SK-N-SH treated with all-trans-retinoic acid at 6 μM for 48 hours (cell line): ENCODE results near the gene BAIAP2L1.

ENCODE experiments used
- ATAC-seq: fragments of 200-7000 bp; cut with Tn5 transposase; 3 replicates; pipeline ENCODE4 v1.9.1; 2020; ENCODE audit warnings: mild to moderate bottlenecking, moderate library complexity
- ARNTL ChIP-seq: fragments of 450-650 bp; formaldehyde crosslinking; IDR thresholded peaks from 2 replicates; pipeline ENCODE4 v1.5.0; 2020; ENCODE audit warnings: low read depth, mild to moderate bottlenecking, moderate library complexity, borderline replicate concordance
- BACH2 ChIP-seq: fragments of 250-450 bp; sonication (Bioruptor Pico); IDR thresholded peaks from 2 replicates; pipeline ENCODE4 v1.9.0; 2021; ENCODE audit warnings: mild to moderate bottlenecking, borderline replicate concordance
- CREB5 ChIP-seq: fragments of 250-450 bp; sonication (Bioruptor Pico); IDR thresholded peaks from 2 replicates; pipeline ENCODE4 v1.5.1; 2020; ENCODE audit warnings: low read depth, mild to moderate bottlenecking, moderate library complexity
- CSDC2 ChIP-seq: fragments of 250-450 bp; sonication (Bioruptor Pico); IDR thresholded peaks from 2 replicates; pipeline ENCODE4 v1.5.0; 2020; ENCODE audit warnings: mild to moderate bottlenecking, moderate library complexity
- ESRRG ChIP-seq: fragments of 250-450 bp; sonication (Bioruptor Pico); IDR thresholded peaks from 2 replicates; pipeline ENCODE4 v1.6.1; 2021; ENCODE audit warnings: mild to moderate bottlenecking
- ISL1 ChIP-seq: fragments of 250-450 bp; sonication (Bioruptor Pico); IDR thresholded peaks from 2 replicates; pipeline ENCODE4 v2.1.2; 2022; ENCODE audit warnings: mild to moderate bottlenecking, moderate library complexity
- OSR1 ChIP-seq: fragments of 250-450 bp; sonication (Bioruptor Pico); IDR thresholded peaks from 2 replicates; pipeline ENCODE4 v1.8.0; 2022; ENCODE audit warnings: moderate library complexity, mild to moderate bottlenecking, inconsistent platforms
- PPARA ChIP-seq: fragments of 250-450 bp; sonication (Bioruptor Pico); IDR thresholded peaks from 2 replicates; pipeline ENCODE4 v1.5.0; 2020; ENCODE audit warnings: mild to moderate bottlenecking, borderline replicate concordance
- RARB ChIP-seq: fragments of 250-450 bp; sonication (Bioruptor Pico); IDR thresholded peaks from 2 replicates; pipeline ENCODE4 v1.8.0; 2021; ENCODE audit warnings: mild to moderate bottlenecking, moderate library complexity
- SNAI2 ChIP-seq: fragments of 250-450 bp; sonication (Bioruptor Pico); IDR thresholded peaks from 2 replicates; pipeline ENCODE4 v1.5.0; 2020; ENCODE audit warnings: mild to moderate bottlenecking, moderate library complexity
- TCF4 ChIP-seq: fragments of 250-450 bp; sonication (Bioruptor Pico); IDR thresholded peaks from 2 replicates; pipeline ENCODE4 v1.8.0; 2021; ENCODE audit warnings: mild to moderate bottlenecking, moderate library complexity, borderline replicate concordance
- TOX ChIP-seq: fragments of 250-450 bp; sonication (Bioruptor Pico); IDR thresholded peaks from 2 replicates; pipeline ENCODE4 v1.8.0; 2021; ENCODE audit warnings: mild to moderate bottlenecking, moderate library complexity, borderline replicate concordance
- ZC3H10 ChIP-seq: fragments of 250-450 bp; sonication (Bioruptor Pico); IDR thresholded peaks from 2 replicates; pipeline ENCODE4 v1.5.1; 2021; ENCODE audit warnings: mild to moderate bottlenecking, moderate library complexity
- ZFP3 ChIP-seq: fragments of 250-450 bp; sonication (Bioruptor Pico); IDR thresholded peaks from 2 replicates; pipeline ENCODE4 v1.5.0; 2020; ENCODE audit warnings: mild to moderate bottlenecking, moderate library complexity
- ZFP30 ChIP-seq: fragments of 450-650 bp; formaldehyde crosslinking; IDR thresholded peaks from 2 replicates; pipeline ENCODE4 v1.5.0; 2022; ENCODE audit warnings: mild to moderate bottlenecking, moderate library complexity
- ZNF565 ChIP-seq: fragments of 450-650 bp; formaldehyde crosslinking; conservative IDR thresholded peaks from 2 replicates; pipeline ENCODE4 v1.5.0; 2020; ENCODE audit warnings: low read depth, mild to moderate bottlenecking, moderate library complexity
- ZNF70 ChIP-seq: fragments of 450-650 bp; formaldehyde crosslinking; IDR thresholded peaks from 2 replicates; pipeline ENCODE4 v1.5.0; 2020; ENCODE audit warnings: mild to moderate bottlenecking, moderate library complexity
- ZNF8 ChIP-seq: fragments of 450-650 bp; formaldehyde crosslinking; IDR thresholded peaks from 2 replicates; pipeline ENCODE4 v1.5.0; 2020; ENCODE audit warnings: mild to moderate bottlenecking, moderate library complexity
- TF ChIP-seq, protein P1 (sequence below): fragments of 250-450 bp; sonication (Bioruptor Pico); IDR thresholded peaks from 2 replicates; pipeline ENCODE4 v1.5.1; 2021; ENCODE audit warnings: mild to moderate bottlenecking, moderate library complexity
- TF ChIP-seq, protein P2 (sequence below): fragments of 250-450 bp; sonication (Bioruptor Pico); IDR thresholded peaks from 2 replicates; pipeline ENCODE4 v1.5.0; 2020; ENCODE audit warnings: mild to moderate bottlenecking, moderate library complexity
- TF ChIP-seq, protein P3 (sequence below): fragments of 250-450 bp; sonication (Bioruptor Pico); IDR thresholded peaks from 2 replicates; pipeline ENCODE4 v1.8.0; 2020; ENCODE audit warnings: mild to moderate bottlenecking, moderate library complexity, borderline replicate concordance
- TF ChIP-seq, protein P4 (sequence below): fragments of 250-450 bp; sonication (Bioruptor Pico); IDR thresholded peaks from 2 replicates; pipeline ENCODE4 v1.8.0; 2021; ENCODE audit warnings: low read depth, mild to moderate bottlenecking, moderate library complexity, borderline replicate concordance

BAIAP2L1 gene

GRCh38 chr7:98296833-98297232, 104.1 kb downstream of the BAIAP2L1 start:
- TF ChIP-seq, protein P1, sequence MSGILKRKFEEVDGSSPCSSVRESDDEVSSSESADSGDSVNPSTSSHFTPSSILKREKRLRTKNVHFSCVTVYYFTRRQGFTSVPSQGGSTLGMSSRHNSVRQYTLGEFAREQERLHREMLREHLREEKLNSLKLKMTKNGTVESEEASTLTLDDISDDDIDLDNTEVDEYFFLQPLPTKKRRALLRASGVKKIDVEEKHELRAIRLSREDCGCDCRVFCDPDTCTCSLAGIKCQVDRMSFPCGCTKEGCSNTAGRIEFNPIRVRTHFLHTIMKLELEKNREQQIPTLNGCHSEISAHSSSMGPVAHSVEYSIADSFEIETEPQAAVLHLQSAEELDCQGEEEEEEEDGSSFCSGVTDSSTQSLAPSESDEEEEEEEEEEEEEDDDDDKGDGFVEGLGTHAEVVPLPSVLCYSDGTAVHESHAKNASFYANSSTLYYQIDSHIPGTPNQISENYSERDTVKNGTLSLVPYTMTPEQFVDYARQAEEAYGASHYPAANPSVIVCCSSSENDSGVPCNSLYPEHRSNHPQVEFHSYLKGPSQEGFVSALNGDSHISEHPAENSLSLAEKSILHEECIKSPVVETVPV (CRISPR knock-in tag) = no peak
- TF ChIP-seq PPARA (CRISPR knock-in tag) (no peak), ZFP30 (CRISPR knock-in tag) (no peak), TOX (no peak), ZNF70 (no peak), CSDC2 (CRISPR knock-in tag) (no peak), ISL1 (CRISPR knock-in tag) (no peak), RARB (CRISPR knock-in tag) (no peak), BACH2 (CRISPR knock-in tag) (no peak), OSR1 (CRISPR knock-in tag) (no peak), SNAI2 (CRISPR knock-in tag) (no peak)
- ATAC-seq = no peak

DNA sequence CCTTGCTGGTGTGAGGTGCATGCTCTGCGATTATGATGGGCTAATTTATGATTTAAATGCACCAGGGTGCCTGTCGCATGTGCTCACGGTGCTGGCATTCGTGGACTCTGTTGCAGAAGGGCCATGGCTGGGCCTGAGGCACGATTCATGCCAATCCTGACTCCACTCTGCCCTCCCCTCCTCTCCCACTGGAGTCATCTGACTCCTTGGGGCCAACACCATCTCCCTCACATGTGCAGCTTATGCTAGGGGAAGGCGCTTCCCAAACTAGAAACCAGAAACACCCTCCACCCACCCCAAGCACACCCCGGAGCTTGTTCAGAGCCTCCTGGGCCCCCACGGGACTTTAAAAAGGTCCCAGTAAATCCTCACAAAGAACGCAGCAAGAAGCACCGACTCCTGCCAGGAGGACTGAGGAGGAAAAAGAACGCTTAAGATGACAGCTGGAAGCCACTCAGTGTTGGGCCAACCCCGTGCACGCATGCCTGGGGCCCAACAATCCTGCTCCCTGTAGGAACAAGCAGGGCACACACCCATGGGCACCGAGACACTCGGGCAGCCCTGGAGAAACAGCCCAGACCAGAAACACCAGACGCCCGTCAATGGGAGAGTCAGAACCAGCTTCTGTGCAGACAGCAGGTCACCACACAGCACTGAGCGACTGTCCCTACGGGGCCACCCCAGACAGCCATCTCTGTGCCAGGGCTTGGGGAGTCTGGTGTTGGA, 105.3 kb downstream of the BAIAP2L1 start:
- no peak for TF ChIP-seq CREB5 (CRISPR knock-in tag)
- no peak for TF ChIP-seq OSR1 (CRISPR knock-in tag)
- TF ChIP-seq, all 23 proteins: peak for 0
- ATAC-seq = no peak

DNA sequence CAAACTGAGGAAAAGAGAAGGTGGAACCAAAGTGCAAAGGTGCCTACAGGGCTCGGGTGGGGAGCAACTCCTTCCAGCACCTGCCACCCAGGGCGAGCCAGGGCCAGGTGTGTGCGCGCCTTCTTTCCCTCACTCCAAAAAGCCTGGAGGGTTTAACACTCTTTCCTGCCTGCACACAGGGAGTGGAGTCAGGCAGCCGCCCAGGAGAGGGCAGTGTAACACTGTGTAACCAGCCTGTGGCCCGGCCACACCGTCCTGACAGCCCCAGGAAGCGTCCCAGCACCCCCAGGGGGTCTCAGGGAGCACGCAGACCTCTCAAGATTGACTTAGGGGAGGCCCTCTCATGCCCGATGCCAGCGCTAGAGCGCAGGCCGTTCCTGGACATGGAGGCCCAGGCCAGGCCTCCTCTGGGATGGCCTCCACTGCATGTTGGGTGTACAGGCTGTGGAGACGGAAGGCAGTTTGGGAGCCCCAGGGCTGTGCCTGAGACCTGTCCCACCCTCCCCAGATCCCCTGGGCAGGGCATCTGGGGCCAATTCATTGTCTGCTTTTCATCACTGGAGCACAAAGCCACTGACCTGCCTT, 106.0 kb downstream of the BAIAP2L1 start:
- TF ChIP-seq CREB5 (CRISPR knock-in tag) = no peak
- no peak for TF ChIP-seq ZFP3 (CRISPR knock-in tag)
- TF ChIP-seq PPARA (CRISPR knock-in tag) = no peak
- TF ChIP-seq, protein P2, sequence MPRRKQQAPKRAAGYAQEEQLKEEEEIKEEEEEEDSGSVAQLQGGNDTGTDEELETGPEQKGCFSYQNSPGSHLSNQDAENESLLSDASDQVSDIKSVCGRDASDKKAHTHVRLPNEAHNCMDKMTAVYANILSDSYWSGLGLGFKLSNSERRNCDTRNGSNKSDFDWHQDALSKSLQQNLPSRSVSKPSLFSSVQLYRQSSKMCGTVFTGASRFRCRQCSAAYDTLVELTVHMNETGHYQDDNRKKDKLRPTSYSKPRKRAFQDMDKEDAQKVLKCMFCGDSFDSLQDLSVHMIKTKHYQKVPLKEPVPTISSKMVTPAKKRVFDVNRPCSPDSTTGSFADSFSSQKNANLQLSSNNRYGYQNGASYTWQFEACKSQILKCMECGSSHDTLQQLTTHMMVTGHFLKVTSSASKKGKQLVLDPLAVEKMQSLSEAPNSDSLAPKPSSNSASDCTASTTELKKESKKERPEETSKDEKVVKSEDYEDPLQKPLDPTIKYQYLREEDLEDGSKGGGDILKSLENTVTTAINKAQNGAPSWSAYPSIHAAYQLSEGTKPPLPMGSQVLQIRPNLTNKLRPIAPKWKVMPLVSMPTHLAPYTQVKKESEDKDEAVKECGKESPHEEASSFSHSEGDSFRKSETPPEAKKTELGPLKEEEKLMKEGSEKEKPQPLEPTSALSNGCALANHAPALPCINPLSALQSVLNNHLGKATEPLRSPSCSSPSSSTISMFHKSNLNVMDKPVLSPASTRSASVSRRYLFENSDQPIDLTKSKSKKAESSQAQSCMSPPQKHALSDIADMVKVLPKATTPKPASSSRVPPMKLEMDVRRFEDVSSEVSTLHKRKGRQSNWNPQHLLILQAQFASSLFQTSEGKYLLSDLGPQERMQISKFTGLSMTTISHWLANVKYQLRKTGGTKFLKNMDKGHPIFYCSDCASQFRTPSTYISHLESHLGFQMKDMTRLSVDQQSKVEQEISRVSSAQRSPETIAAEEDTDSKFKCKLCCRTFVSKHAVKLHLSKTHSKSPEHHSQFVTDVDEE (CRISPR knock-in tag) = no peak
- no peak for TF ChIP-seq ARNTL
- no peak for TF ChIP-seq ESRRG (CRISPR knock-in tag)
- TF ChIP-seq TCF4 (CRISPR knock-in tag) = no peak
- TF ChIP-seq OSR1 (CRISPR knock-in tag) = no peak
- TF ChIP-seq, protein P1 (CRISPR knock-in tag) = no peak
- TF ChIP-seq TOX = no peak
- TF ChIP-seq, protein P3, sequence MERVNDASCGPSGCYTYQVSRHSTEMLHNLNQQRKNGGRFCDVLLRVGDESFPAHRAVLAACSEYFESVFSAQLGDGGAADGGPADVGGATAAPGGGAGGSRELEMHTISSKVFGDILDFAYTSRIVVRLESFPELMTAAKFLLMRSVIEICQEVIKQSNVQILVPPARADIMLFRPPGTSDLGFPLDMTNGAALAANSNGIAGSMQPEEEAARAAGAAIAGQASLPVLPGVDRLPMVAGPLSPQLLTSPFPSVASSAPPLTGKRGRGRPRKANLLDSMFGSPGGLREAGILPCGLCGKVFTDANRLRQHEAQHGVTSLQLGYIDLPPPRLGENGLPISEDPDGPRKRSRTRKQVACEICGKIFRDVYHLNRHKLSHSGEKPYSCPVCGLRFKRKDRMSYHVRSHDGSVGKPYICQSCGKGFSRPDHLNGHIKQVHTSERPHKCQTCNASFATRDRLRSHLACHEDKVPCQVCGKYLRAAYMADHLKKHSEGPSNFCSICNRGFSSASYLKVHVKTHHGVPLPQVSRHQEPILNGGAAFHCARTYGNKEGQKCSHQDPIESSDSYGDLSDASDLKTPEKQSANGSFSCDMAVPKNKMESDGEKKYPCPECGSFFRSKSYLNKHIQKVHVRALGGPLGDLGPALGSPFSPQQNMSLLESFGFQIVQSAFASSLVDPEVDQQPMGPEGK (CRISPR knock-in tag) = no peak
- TF ChIP-seq ZC3H10 (CRISPR knock-in tag) = no peak
- TF ChIP-seq, protein P4, sequence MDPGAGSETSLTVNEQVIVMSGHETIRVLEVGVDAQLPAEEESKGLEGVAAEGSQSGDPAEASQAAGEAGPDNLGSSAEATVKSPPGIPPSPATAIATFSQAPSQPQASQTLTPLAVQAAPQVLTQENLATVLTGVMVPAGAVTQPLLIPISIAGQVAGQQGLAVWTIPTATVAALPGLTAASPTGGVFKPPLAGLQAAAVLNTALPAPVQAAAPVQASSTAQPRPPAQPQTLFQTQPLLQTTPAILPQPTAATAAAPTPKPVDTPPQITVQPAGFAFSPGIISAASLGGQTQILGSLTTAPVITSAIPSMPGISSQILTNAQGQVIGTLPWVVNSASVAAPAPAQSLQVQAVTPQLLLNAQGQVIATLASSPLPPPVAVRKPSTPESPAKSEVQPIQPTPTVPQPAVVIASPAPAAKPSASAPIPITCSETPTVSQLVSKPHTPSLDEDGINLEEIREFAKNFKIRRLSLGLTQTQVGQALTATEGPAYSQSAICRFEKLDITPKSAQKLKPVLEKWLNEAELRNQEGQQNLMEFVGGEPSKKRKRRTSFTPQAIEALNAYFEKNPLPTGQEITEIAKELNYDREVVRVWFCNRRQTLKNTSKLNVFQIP (CRISPR knock-in tag) = no peak
- no peak for TF ChIP-seq BACH2 (CRISPR knock-in tag)
- TF ChIP-seq RARB (CRISPR knock-in tag) = no peak
- no peak for TF ChIP-seq ZNF8
- TF ChIP-seq ZNF565 (CRISPR knock-in tag) = no peak
- TF ChIP-seq, all 23 proteins: peak for 0

More for the DNA sequence above, 106.0 kb downstream of the BAIAP2L1 start:
- ATAC-seq = peak; percentile 94
